Glutamatergic neuron (in vitro differentiated cells): ENCODE measurements around the gene PNPLA7. TPM values are rescaled to one million over a fixed set of nuclear protein-coding genes. Genes with fewer than 3 reads are reported as not detected.

Source experiments
- DNase-seq: peaks from one replicate; pipeline ENCODE4 v3.0.0; 2022
- H3K27ac Mint-ChIP-seq: one replicate; pipeline ENCODE4 v1.8.0; 2020; ENCODE audit warnings: mild to moderate bottlenecking, mixed read lengths, inconsistent platforms; ENCODE audit not compliant: unreplicated experiment
- H3K27me3 Mint-ChIP-seq: one replicate; pipeline ENCODE4 v1.8.0; 2020; ENCODE audit warnings: mild to moderate bottlenecking, moderate library complexity, mixed read lengths, inconsistent platforms; ENCODE audit not compliant: unreplicated experiment
- H3K36me3 Mint-ChIP-seq: one replicate; pipeline ENCODE4 v1.8.0; 2020; ENCODE audit warnings: mild to moderate bottlenecking, mixed read lengths, inconsistent platforms; ENCODE audit not compliant: unreplicated experiment
- H3K4me1 Mint-ChIP-seq: one replicate; pipeline ENCODE4 v1.8.0; 2020; ENCODE audit warnings: mild to moderate bottlenecking, low read depth, mixed read lengths, inconsistent platforms; ENCODE audit not compliant: unreplicated experiment
- H3K4me3 Mint-ChIP-seq: one replicate; pipeline ENCODE4 v1.8.0; 2020; ENCODE audit warnings: mild to moderate bottlenecking, mixed read lengths, inconsistent platforms; ENCODE audit not compliant: unreplicated experiment
- H3K9me3 Mint-ChIP-seq: one replicate; pipeline ENCODE4 v1.8.0; 2020; ENCODE audit warnings: mild to moderate bottlenecking, moderate library complexity, mixed read lengths, inconsistent platforms; ENCODE audit not compliant: unreplicated experiment
- total RNA-seq: library from RNA; stranded (reverse); fragmentation: NEBNext Ultra II Directional; extraction: Animal tissue kit (Norgen Biotek cat#: 25700); gene quantifications from one replicate; pipeline ENCODE4 v1.2.1, GENCODE V29; 2021; ENCODE audit not compliant: unreplicated experiment
- TF ChIP-seq, protein P1 (sequence below): fragments of 200-600 bp; sonication (generic); IDR thresholded peaks from one replicate; pipeline ENCODE4 v1.5.0; 2021; ENCODE audit not compliant: partially characterized antibody, unreplicated experiment

The PNPLA7 gene
- total RNA-seq, 1 donor from 2014 or later, result 6.7 TPM

DNA sequence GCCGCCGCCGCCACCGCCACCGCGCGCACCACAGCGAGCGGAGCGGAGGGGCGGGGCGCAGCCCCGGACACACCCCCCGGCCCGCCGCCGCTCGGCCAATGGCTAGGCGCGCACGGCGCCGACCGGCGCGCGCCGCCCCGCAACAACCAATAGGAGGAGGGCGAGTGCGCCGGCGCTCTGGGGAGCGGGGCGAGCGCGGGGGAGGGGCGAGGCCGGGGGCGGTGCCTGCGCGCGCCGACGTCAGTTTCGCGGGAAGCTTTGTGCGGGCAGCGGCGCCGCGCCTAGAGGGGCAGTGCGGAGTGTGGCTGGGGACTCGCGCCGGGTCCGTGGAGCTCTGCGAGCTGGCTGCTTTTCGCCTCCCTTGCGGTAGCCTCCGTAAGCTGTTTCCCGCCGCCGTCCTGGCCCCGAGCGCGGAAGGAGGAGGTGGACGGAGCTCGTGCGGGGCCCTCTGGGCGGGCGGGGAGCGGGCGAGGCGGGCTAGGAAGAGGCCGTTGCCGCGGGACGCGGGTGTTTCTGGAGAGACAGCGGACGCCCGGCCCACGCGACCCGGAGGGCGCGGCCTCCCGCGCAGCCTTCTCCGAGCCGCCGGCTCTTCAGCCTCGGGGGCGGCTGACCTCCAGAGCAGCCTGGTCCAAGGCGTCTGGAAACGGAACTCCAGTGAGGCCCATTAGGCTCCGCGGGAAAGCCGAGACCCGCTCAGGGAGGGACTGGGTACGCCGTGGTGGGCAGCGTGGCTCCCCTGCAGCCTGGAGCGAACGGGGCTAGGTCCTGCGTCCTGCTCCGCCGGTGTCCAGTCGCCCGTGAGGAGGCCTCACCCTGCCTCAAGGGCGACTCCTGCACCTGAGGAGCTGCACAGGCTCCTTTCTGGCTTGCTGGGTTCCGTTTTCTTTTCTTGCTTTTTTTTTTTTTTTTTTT is 40.5 kb upstream of the PNPLA7 start, which contains the start of gene ZMYND19:
Gene ZMYND19 (minus strand): TSS at position 44 of the 915 bp plus-strand sequence. CDS start 249 bp downstream, outside the sequence.
- Mint-ChIP-seq H3K9me3 (peaks cover 7% of the 10 kb centered on the region), H3K36me3 (no peaks in the 10 kb centered on the region), H3K27ac (peak within 1 kb of the TSS; percentile 92), H3K27me3 (peaks cover 1% of the 10 kb centered on the region), H3K4me1 (peaks cover 3% of the 10 kb centered on the region), H3K4me3 (peak within 1 kb of the TSS; percentile 98)
- peak; percentile 93 for DNase-seq
- TF ChIP-seq, protein P1, sequence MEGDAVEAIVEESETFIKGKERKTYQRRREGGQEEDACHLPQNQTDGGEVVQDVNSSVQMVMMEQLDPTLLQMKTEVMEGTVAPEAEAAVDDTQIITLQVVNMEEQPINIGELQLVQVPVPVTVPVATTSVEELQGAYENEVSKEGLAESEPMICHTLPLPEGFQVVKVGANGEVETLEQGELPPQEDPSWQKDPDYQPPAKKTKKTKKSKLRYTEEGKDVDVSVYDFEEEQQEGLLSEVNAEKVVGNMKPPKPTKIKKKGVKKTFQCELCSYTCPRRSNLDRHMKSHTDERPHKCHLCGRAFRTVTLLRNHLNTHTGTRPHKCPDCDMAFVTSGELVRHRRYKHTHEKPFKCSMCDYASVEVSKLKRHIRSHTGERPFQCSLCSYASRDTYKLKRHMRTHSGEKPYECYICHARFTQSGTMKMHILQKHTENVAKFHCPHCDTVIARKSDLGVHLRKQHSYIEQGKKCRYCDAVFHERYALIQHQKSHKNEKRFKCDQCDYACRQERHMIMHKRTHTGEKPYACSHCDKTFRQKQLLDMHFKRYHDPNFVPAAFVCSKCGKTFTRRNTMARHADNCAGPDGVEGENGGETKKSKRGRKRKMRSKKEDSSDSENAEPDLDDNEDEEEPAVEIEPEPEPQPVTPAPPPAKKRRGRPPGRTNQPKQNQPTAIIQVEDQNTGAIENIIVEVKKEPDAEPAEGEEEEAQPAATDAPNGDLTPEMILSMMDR, result no peak

DNA sequence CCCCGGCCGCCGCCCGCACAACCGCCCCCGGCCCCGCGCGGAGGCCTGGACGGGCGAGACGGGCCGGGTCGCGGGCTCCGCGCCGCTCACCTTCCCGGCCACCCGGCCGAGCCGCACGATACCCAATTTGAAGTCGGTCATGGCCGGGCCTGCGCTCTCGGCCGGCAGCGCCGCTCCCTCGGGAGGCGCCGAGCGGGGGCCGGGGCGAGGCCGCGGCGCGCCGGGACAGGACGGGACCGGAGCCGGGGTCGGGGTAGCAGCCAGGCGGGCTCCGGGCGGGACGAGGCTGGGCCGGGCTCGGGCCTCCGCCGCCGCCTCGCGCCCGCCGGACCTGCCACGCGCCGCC is 39.9 kb upstream of the PNPLA7 start:
- TF ChIP-seq, protein P1, result no peak
- Mint-ChIP-seq H3K4me3 (no peak overlapping the region), H3K4me1 (peaks cover 3% of the 10 kb centered on the region), H3K9me3 (peaks cover 7% of the 10 kb centered on the region), H3K27me3 (peaks cover 1% of the 10 kb centered on the region), H3K27ac (no peak overlapping the region), H3K36me3 (no peaks in the 10 kb centered on the region)
- no peak for DNase-seq

DNA sequence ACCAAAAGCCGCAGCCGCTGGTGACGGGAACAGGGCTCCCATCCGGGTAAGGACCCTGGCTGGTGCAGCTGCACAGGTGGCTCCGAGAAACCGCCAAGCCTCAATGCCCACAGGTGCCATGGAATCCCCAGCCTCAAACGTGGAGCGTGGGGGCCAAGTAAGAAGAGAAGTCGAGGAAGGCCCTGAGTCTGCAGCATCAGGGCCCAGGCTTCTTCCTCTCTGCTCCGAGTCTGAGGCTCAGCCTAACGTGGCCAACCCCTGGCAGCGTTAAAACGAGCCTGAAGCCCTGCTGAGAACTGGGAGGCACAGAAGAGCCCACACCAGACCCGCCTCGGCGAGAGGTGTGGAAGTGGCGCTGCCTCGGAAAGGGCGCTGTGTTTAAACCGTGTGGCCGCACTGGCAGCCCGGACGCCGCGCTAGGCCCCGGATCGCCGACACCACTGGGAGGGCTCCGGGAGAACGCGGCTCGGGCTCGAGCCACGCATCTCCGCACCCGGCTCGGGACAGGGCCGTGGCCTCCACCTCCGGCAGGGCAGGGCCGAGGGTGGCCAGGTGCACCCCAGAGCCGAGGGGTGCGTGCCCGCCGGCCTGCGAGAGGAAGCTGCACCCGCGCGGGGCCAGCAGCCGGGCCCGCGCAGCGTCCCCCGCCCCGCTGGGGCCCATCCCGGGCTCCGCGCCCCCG is 39.4 kb upstream of the PNPLA7 start:
- H3K27ac Mint-ChIP-seq, result no peak overlapping the region

DNA sequence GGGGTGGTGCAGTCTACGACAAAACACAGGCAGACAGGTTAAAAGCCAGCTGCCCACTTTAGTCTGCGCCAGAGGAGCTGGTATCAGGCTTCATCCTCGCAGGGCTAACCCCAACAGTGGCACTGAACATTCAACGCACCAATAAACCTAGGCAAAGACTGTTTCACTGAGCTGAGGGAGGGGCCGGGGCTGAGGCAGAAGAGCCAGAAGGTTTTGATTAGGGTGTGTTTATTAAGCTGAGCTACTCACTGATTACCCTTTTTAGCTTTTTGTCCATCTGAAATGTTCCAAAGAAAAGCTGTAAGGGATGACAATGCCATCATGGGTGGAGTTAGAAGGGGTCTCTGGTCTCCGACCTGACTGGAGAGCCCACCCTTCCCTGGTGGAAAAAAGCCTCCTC is 38.7 kb upstream of the PNPLA7 start:
- Mint-ChIP-seq H3K4me1 (peaks cover 3% of the 10 kb centered on the region), H3K27me3 (peaks cover 3% of the 10 kb centered on the region), H3K4me3 (peak overlapping the region; percentile 87), H3K9me3 (peaks cover 7% of the 10 kb centered on the region), H3K36me3 (no peaks in the 10 kb centered on the region), H3K27ac (no peak overlapping the region)
- DNase-seq, result no peak
- TF ChIP-seq, protein P1, result no peak

More for the DNA sequence above, 39.4 kb upstream of the PNPLA7 start:
- H3K36me3 Mint-ChIP-seq, result no peaks in the 10 kb centered on the region
- peak; percentile 49 for DNase-seq
- H3K27me3 Mint-ChIP-seq, result peaks cover 1% of the 10 kb centered on the region
- peaks cover 3% of the 10 kb centered on the region for H3K4me1 Mint-ChIP-seq
- TF ChIP-seq, protein P1, result no peak
- peaks cover 7% of the 10 kb centered on the region for H3K9me3 Mint-ChIP-seq
- H3K4me3 Mint-ChIP-seq, result peak overlapping the region; percentile 87
